Osteoblast (primary cell): ENCODE results near the gene GALNS. TPM values are rescaled to one million over a fixed set of nuclear protein-coding genes. Genes with fewer than 3 reads are reported as not detected.

Experiments used
- DNase-seq: peaks from one replicate; pipeline ENCODE4 v3.0.0; 2011; ENCODE audit warnings: low spot score, mixed read lengths; ENCODE audit not compliant: insufficient read length; ENCODE audit errors: missing footprints
- H2AFZ ChIP-seq: 2 replicates; pipeline ENCODE4 v1.6.0; 2011; ENCODE audit warnings: mild to moderate bottlenecking, low read length
- H3K27ac ChIP-seq: 2 replicates; pipeline ENCODE4 v1.5.1; 2011; ENCODE audit warnings: mild to moderate bottlenecking, low read depth, low read length, moderate library complexity
- H3K27me3 ChIP-seq: 2 replicates; pipeline ENCODE4 v1.6.0; 2012; ENCODE audit warnings: mild to moderate bottlenecking, control low read depth, inconsistent platforms, low read length, moderate library complexity; ENCODE audit not compliant: insufficient read depth
- H3K36me3 ChIP-seq: 2 replicates; pipeline ENCODE4 v1.5.1; 2011; ENCODE audit warnings: mild to moderate bottlenecking, low read length, control low read depth, moderate library complexity; ENCODE audit not compliant: insufficient read depth
- H3K4me1 ChIP-seq: 2 replicates; pipeline ENCODE4 v1.5.1; 2011; ENCODE audit warnings: mild to moderate bottlenecking, low read length, control low read depth, moderate library complexity; ENCODE audit not compliant: insufficient read depth
- H3K4me2 ChIP-seq: 2 replicates; pipeline ENCODE4 v1.6.0; 2011; ENCODE audit warnings: mild to moderate bottlenecking, low read length; ENCODE audit not compliant: insufficient read depth
- H3K4me3 ChIP-seq: fragments of 200-600 bp; sonication (generic); 3 replicates; pipeline ENCODE4 v1.5.1; 2012; ENCODE audit warnings: mild to moderate bottlenecking, low read length, inconsistent platforms; ENCODE audit not compliant: insufficient read depth
- H3K79me2 ChIP-seq: 2 replicates; pipeline ENCODE4 v1.6.0; 2012; ENCODE audit warnings: mild to moderate bottlenecking, low read length, control low read depth, inconsistent platforms; ENCODE audit not compliant: insufficient read depth
- H3K9me3 ChIP-seq: 2 replicates; pipeline ENCODE4 v1.5.1; 2011; ENCODE audit warnings: low read depth, low read length, control low read depth
- H4K20me1 ChIP-seq: 2 replicates; pipeline ENCODE4 v1.6.0; 2012; ENCODE audit warnings: mild to moderate bottlenecking, low read length, control low read depth; ENCODE audit not compliant: insufficient read depth
- total RNA-seq: library from RNA; depleted of rRNA; stranded (reverse); fragments of >200 nt; gene quantifications from 2 replicates; pipeline ENCODE4 v1.2.3, GENCODE V29; 2012
- TF ChIP-seq, protein P1 (sequence below): IDR thresholded peaks from 2 replicates; pipeline ENCODE4 v1.5.1; 2011; ENCODE audit warnings: mild to moderate bottlenecking, low read depth, low read length, moderate library complexity; ENCODE audit errors: extremely low read depth

Gene GALNS
- total RNA-seq, 1 donor: 48.1 TPM

DNA sequence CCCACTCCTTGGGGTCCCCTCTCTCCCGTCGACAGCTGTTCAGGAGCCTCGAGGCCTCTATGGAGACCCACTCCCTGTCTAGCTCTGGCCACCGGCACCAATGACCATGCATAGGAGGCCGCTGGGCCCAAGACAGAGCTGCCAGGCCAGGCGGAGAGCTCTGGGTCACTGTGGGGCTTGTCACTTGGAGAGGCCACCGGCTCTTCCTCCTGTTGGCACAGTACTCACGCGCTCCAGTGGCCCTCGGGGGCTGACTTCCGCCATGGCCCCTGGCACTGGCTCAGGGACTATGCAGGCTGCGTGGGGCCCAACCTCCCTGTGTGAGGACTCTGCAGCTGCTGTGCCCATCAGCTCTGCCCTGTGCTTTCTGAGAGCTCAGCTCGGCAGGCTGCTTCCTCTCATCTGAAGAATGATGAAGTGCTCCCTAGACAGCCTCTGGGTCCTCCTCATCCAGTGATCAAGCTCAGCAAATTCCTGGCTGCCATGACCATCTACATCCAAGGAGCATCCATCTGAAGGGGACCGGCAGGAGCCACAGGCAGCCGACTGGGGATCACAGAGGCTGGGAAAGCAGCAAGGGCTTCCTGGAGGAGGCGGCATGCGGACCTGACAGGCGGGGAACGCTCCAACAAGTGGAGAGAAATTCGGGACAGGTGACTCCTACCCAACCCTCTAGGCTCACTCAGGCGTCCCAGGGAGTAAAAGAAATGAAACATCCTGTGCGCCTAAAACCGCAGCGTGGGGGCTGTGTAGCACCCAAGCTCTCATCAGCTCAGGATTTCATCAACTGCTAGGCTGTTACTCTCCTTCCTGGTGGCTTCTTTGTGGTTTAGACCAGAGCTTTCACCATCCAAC lies 16.8 kb downstream of the GALNS start:
- no peaks in the 10 kb centered on the region for H4K20me1 ChIP-seq
- no peaks in the 10 kb centered on the region for H3K27me3 ChIP-seq
- TF ChIP-seq, protein P1, sequence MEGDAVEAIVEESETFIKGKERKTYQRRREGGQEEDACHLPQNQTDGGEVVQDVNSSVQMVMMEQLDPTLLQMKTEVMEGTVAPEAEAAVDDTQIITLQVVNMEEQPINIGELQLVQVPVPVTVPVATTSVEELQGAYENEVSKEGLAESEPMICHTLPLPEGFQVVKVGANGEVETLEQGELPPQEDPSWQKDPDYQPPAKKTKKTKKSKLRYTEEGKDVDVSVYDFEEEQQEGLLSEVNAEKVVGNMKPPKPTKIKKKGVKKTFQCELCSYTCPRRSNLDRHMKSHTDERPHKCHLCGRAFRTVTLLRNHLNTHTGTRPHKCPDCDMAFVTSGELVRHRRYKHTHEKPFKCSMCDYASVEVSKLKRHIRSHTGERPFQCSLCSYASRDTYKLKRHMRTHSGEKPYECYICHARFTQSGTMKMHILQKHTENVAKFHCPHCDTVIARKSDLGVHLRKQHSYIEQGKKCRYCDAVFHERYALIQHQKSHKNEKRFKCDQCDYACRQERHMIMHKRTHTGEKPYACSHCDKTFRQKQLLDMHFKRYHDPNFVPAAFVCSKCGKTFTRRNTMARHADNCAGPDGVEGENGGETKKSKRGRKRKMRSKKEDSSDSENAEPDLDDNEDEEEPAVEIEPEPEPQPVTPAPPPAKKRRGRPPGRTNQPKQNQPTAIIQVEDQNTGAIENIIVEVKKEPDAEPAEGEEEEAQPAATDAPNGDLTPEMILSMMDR: no peak

DNA sequence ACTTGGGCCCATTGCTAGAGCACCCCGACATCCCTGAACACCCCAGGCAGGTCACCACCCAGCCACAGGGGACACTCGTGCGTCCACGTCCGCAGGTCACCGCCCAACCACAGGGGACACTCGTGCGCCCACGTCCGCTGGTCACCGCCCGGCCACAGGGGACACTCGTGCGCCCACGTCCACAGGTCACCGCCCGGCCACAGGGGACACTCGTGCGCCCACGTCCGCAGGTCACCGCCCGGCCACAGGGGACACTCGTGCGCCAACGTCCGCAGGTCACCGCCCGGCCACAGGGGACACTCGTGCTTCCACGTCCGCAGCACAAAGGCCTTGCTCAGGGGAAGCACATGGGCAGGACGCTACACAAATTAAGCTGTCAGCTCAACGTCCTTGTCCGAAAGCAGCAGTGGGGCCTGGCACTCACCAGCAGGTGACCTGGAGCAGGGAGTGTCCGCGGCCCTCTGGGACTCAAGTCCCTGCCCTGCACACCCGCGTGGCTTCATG lies 17.7 kb downstream of the GALNS start:
- TF ChIP-seq, protein P1: peak; percentile 6
- no peaks in the 10 kb centered on the region for H3K9me3 ChIP-seq
- no peaks in the 10 kb centered on the region for H3K4me1 ChIP-seq
- no peak overlapping the region for H3K4me2 ChIP-seq
- H3K27me3 ChIP-seq: no peaks in the 10 kb centered on the region
- no peak for DNase-seq
- H3K4me3 ChIP-seq: no peak overlapping the region
- no peak overlapping the region for H2AFZ ChIP-seq
- no peak overlapping the region for H3K27ac ChIP-seq
- H4K20me1 ChIP-seq: no peaks in the 10 kb centered on the region
- no peaks in the 10 kb centered on the region for H3K79me2 ChIP-seq
- H3K36me3 ChIP-seq: peaks cover 13% of the 10 kb centered on the region

More for the DNA sequence above, 16.8 kb downstream of the GALNS start:
- Histone ChIP-seq H3K79me2 (no peaks in the 10 kb centered on the region), H3K4me2 (no peak overlapping the region), H2AFZ (no peak overlapping the region), H3K27ac (no peak overlapping the region), H3K4me1 (no peaks in the 10 kb centered on the region), H3K36me3 (peaks cover 13% of the 10 kb centered on the region), H3K9me3 (no peaks in the 10 kb centered on the region), H3K4me3 (no peak overlapping the region)
- no peak for DNase-seq

DNA sequence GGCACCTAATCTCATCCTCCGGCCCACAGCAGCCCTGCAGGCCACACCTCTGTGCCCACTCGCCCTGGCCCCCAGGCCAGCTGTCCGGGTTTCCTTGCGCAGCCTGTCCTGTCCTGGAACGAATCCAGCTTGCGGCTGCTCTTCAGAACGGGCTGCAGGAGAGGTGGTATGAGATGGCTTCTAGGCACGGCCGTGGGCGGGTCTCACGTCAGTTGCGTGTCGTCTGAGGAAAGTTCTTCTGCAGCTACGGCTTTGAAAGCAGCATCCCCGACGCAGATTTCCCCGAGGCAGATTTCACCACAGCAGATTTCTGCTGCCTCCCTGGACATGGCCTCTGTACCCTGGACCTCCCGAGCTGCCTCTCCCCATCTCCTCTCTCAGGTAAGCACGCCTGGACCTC lies 18.2 kb downstream of the GALNS start:
- no peaks in the 10 kb centered on the region for H3K9me3 ChIP-seq
- H3K79me2 ChIP-seq: no peaks in the 10 kb centered on the region
- H4K20me1 ChIP-seq: no peaks in the 10 kb centered on the region
- H3K27ac ChIP-seq: no peak overlapping the region
- no peaks in the 10 kb centered on the region for H3K27me3 ChIP-seq
- TF ChIP-seq, protein P1: no peak
- H3K4me3 ChIP-seq: no peak overlapping the region
- H3K4me1 ChIP-seq: no peaks in the 10 kb centered on the region
- H3K4me2 ChIP-seq: no peak overlapping the region
- peaks cover 13% of the 10 kb centered on the region for H3K36me3 ChIP-seq
- DNase-seq: no peak
- H2AFZ ChIP-seq: no peak overlapping the region

DNA sequence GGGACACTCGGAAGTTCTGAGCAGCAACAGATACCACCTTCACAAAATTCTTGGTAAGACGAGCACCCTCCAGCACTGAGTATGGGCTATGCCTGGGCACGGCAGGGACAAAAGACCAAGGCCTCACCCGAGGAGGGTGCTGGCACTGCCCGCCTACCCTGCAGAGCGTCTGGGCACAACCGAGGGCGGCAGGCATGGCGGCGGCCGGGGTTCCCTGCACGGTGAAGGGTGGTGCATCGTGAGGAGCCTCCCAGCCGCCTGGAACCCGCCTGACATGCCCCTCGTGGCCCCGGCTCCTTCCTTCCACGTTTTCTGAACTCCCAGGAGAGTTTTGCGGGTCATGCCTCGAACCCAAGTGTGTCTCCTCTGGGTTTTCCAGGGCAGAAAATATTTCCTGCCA lies 18.9 kb downstream of the GALNS start:
- Histone ChIP-seq H3K9me3 (no peaks in the 10 kb centered on the region), H3K27ac (no peak overlapping the region), H2AFZ (no peak overlapping the region), H3K4me2 (no peak overlapping the region), H3K27me3 (no peaks in the 10 kb centered on the region), H3K4me3 (no peak overlapping the region), H3K36me3 (peaks cover 13% of the 10 kb centered on the region), H4K20me1 (no peaks in the 10 kb centered on the region), H3K79me2 (no peaks in the 10 kb centered on the region), H3K4me1 (no peaks in the 10 kb centered on the region)
- no peak for DNase-seq
- TF ChIP-seq, protein P1: no peak
